Subcutaneous adipose tissue (tissue), 4 donors: ENCODE results near the gene ARF3. TPM values are rescaled to one million over a fixed set of nuclear protein-coding genes. Genes with fewer than 3 reads are reported as not detected.

Experiments used
- total RNA-seq, 4 donors: library from RNA; depleted of rRNA; stranded (reverse); fragments of >200 nt; gene quantifications; one replicate each; pipeline ENCODE4 v1.1.0, GENCODE V29; 2016
- TF ChIP-seq, protein P1 (sequence below): fragments of 450-650 bp; IDR thresholded peaks from one replicate; pipeline ENCODE4 v1.5.1; 2016; ENCODE audit warnings: low read depth, mild to moderate bottlenecking, control low read depth, antibody characterized with exemption, moderate library complexity

ARF3 gene
- 10 to 100 TPM; 39.9 to 58.4 (median 48.5) TPM for total RNA-seq

GRCh38 chr12:48957141-48958048, at the start of gene ARF3:
Gene ARF3 (minus strand): TSS chr12:48957487. CDS start chr12:48941095, 16,392 bp downstream.
- TF ChIP-seq, protein P1, sequence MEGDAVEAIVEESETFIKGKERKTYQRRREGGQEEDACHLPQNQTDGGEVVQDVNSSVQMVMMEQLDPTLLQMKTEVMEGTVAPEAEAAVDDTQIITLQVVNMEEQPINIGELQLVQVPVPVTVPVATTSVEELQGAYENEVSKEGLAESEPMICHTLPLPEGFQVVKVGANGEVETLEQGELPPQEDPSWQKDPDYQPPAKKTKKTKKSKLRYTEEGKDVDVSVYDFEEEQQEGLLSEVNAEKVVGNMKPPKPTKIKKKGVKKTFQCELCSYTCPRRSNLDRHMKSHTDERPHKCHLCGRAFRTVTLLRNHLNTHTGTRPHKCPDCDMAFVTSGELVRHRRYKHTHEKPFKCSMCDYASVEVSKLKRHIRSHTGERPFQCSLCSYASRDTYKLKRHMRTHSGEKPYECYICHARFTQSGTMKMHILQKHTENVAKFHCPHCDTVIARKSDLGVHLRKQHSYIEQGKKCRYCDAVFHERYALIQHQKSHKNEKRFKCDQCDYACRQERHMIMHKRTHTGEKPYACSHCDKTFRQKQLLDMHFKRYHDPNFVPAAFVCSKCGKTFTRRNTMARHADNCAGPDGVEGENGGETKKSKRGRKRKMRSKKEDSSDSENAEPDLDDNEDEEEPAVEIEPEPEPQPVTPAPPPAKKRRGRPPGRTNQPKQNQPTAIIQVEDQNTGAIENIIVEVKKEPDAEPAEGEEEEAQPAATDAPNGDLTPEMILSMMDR: no peak

- TF ChIP-seq, protein P1: no peak
These were observed 43.1 kb upstream of the ARF3 start for GRCh38 chr12:49000346-49000745.

DNA sequence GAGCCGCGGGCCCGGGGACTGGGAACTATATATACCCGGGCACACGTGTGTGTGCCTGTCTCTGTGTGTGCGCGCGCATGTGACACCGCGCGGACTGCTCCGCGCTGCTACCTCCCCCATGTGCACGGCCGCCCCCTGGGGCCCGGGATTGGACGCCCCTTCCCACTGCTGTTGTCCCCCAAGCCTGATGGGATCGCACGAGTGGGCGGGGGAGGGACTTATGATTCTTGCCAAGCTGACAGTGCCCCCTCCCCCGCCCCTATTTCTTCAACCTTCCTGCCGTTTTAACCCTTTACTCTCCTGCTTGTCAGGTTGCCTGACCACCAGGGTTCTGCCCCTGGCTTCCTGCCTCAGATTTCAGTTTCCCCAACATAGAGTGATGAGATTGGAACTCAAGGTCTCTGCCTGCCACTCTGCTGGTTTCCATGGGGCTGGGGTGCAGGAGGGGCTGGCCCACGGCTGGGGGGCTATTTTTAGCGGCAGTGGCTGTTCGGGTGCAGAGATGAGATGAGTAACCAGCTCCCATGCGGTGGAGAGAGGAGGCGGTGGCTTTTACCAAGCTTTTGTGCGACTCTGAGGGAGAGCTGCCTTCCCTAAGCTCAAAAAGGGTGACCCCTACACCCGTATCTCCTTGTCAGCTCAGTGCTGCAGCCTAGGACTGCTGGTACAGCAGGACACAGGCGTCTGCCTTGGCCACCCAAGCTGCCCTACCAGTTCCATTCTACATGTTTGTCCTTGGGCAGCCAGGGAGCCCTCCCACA, 42.3 kb upstream of the ARF3 start, which contains the start of gene DDN:
TSS of gene DDN (minus strand) at position 5 of the 761 bp plus-strand sequence. CDS start 88 bp downstream, outside the sequence.
- TF ChIP-seq, protein P1: no peak

DNA sequence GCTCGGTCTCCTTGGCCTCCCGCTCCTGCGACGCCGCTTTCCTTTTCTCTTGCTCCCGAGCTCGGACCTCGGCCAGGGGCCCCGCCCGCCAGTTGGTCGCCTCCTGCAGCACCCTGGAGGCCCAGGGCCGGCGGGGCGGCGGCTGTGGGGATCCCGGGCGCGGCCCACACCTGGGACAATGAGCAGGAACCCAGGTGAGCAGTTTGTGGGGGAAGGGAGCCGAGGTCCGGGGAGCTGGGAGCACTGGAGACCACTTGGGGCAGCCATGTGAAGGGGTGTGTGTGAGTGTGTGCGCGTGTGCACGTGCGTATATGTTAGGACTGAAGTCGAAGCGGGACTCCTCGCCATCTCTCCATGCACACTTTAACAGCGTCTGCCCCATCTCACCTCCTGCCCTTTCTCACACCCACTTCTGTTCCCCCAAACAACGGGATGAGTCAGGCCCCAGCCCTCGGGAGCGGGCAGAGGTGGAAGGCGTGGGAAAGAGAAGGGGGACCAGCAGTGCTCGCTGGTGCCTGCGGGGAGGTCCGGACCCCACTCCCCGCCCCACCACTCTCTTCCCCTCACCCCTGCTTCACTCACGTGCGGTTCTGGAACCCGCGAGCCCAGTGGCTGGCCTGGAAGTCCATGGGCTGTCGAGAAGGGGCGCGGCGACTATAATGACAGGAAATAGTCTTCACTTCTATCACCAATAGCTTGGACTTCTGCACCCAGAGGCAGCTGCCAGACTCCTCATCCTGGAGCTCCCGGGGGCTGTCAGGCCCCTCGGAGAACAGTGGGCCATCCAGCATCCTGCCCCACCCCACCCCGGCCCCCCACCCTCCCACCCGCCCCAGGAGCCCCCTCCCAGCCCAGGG, 41.4 kb upstream of the ARF3 start:
- TF ChIP-seq, protein P1: no peak

DNA sequence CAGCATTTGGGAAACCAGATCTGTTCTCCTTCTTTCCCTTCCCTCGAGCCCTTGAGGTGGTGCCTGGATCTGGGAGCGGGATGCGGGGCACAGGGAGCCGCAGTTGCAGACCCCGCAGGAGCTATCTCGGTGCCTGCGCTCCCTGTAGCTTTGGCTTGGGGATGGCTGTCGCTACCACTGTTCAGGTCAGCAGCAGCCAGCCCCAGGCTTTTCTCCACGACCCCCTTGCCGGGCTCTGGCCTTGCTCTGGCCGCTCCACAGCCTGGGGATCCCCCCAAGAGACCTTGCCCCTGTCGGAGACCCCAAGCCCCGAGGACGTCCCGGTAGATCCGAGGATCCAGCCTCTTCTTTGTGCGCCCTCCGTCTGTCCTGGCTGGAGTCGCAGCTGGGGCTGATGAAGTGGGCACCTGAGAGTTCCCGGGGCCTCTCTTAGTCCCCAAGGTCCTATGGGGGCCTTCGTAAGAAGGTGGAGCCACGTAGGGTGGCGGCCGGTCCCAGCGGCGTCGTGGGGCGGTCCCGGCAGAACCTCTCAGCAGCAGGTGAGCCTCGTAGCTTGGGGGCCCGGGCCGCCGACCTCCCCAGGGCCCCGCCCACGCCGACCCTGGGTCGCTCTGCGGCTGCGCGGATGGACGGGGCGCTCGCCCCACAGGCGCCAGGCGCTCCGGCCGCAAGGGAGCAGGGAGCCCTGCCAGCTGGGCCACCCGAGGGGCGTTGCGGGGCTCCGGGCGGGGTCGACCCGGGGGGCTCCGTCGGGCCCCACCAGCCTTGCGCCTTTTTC, 40.6 kb upstream of the ARF3 start:
- TF ChIP-seq, protein P1: no peak
